HG03159 (cell line): Measurements from ENCODE around the gene MARK2.
"Not testable (repeated sequence)": the region's sequence is repeated elsewhere in the genome, so short reads cannot be mapped to it uniquely, and the experiment has no call there.

Experiments
- ATAC-seq: cut with Tn5 transposase; IDR thresholded peaks from one replicate; pipeline ENCODE4 v1.9.1; 2021; ENCODE audit warnings: mild to moderate bottlenecking, moderate library complexity; ENCODE audit not compliant: unreplicated experiment

Gene MARK2

DNA sequence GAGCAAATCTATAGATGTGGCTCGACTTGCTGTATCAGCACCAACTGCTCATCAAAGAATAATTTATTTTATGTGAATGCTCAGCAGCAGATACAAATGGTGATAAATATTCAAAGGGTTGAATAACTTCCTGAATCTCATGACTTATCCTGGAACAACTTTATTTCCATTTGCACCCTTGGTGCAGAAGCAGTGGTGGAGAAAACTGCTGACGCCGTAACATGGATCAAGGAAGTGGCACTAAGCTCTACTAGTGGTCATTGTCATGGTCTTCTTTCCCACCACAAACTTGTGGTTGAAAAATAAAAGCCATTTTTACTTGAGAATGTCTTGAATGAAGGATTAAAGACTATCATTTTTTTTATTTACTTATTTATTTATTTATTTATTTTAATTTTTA lies 14.6 kb downstream of the MARK2 start:
- no peak for ATAC-seq

DNA sequence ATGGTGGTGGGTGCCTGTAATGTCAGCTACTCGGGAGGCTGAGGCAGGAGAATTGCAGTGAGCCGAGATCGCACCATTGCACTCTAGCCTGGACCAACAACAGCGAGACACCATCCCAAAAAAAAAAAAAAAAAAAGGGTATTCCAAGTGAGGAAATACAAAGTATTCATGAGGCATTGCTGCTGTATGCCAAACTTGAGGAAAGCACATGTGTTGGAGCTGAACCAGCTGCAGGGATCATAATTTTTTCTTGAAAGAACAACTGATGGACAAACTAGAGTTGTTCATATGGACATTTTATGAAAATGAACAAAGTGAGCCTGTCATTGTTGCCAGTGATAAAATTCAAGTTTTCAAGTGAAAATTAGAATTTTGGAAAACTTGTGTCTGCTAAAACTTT lies 15.8 kb downstream of the MARK2 start:
- ATAC-seq = no peak

DNA sequence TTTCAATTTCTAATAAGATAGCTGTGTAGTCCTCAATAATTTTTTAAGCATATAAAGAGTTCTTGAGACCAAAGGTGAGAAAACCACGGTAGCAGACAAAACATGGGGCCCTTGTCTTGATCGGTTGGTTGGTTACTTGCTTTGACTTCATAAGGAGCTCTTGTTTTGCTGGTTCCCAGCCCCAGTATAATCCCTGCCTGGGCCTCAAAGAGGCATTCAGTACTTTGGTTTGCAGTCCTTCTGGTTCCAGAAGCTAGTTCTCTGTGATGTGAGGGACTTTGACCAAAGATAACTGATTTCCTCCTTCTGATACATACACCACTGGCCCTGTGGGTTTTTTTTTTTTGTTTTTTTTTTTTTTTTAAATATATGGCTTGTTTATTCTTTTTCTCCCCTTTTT lies 17.1 kb downstream of the MARK2 start:
- ATAC-seq = no peak

- no peak for ATAC-seq
Measured at GRCh38 chr11:63858628-63859550, 20.0 kb downstream of the MARK2 start.

- no peak for ATAC-seq
Measured at GRCh38 chr11:63862923-63863322, 24.0 kb downstream of the MARK2 start.

DNA sequence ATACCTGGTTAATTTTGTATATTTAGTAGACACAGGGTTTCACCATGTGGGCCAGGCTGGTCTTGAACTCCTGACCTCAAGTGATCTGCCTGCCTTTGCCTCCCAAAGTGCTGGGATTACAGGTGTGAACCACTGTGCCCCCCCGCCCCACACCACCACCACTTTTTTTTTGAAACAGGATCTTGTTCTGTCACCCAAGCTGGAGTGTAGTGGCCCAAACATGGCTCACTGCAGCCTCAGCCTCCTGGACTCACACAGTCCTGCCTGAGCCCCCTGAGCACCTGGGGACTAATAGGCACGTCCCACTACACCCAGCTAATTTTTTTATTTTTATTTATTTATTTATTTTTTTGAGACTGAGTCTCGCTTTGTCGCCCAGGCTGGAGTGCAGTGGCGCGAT lies 24.7 kb downstream of the MARK2 start:
- ATAC-seq = not testable (repeated sequence)

DNA sequence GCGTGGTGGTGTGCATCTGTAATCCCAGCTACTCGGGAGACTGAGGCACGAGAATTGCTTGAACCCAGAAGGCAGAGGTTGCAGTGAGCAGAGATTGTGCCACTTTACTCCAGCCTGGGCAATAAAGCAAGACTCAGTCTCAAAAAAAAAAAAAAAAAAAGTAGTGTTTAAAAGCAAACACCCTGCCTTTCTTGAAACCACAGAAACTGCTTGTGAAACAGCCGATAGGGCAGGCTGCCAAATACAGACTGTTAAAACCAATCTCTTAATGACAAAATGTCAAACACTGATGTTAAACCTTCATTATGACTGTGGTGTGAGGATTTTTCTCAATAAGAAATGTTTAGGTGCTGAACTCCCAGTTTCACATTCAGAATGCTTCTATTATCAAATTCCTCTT lies 27.3 kb downstream of the MARK2 start:
- ATAC-seq = no peak

DNA sequence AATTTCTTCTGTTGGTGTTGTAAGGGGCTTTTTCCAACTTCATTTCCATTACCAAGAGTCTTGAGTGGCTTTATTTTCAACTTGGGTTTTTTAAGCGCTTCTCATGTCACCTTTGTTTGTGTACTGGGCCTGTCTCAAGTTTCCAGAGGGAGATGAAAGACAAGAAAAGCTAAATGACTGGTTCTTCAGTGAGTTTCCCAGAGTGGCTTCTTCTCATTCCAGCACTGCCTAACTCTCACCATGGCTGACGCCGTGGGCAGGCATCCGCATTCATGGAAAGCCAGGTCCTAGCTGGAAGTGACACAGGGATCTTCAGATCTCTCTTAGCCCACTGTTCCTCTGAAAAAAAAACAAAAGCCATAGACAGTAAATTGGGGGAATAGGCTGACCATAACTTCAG lies 28.6 kb downstream of the MARK2 start:
- no peak for ATAC-seq

DNA sequence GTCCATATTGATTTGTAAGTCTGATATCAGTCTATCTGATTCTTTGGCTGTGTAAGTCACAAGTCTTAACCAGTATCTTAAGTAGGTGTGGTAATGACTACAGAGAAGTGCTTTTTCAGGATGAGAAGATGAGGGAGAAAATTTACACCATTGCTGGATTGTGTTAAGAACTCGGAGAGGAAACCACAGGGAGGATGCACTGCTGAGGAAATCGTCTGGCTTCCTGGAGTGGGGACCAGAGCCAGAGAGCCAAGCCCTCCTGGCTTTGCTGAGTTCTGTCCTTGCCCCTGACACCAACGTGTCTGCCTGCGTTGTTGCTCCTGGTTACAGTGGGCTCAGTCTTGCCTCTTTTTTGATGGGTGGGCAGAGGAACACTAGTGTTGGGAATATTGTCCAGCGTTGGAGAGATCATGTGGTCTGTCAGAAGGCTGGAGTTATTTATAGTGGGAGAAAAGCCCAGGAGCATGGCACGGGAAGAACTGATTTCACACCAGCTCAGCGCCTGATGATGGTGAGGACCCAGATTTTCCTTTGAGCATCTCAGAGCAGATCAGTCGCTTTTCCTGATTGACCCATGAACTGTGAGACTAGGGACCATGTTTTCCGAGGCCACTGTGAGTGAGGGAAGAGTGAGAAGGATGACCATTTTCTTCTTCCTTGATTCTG lies 29.6 kb downstream of the MARK2 start:
- no peak for ATAC-seq

- no peak for ATAC-seq
Measured at GRCh38 chr11:63869171-63869591, 30.3 kb downstream of the MARK2 start.

DNA sequence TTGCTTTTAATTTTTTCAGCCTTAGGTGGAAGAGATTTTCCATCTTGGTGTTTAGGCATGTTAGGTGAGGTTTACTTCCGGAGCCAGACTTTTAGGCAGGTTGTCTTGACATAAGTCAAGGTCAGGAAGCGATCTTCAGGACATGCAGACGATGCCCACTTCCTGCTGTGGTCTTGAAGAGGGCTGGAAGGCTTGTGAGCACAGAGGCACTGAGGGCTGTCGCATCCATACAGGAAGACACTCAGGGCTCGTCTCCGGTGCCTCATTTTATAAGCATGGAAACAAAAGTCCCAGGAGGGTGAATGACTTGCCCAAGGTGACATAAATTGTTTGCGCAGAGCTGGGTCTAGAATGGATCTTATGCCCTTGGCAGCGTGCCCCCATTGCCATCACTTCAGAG lies 30.8 kb downstream of the MARK2 start:
- ATAC-seq = no peak

GRCh38 chr11:63870351-63871140 lies 31.6 kb downstream of the MARK2 start:
- ATAC-seq = no peak

GRCh38 chr11:63871962-63872799 lies 33.3 kb downstream of the MARK2 start:
- ATAC-seq = peak; percentile 88

GRCh38 chr11:63872800-63873197 lies 33.9 kb downstream of the MARK2 start:
- ATAC-seq = no peak

DNA sequence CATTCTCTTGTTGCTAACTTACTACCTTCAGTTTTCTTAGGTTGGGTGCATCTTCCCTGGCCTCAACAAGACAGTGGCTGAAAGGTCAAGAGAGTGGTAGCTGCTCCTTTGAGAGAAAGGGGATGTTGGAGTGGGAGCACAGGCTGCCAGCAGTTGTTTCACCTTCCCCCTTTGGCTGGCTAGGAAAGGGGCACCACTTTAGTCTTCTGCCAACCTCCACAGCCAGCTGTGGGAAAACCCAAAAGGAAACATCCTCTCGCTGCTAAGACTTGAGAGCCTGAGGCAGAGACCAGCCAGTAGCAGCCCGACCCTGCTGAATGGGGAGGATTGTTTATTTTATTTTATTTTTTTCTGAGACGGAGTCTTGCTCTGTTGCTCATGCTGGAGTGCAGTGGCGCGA lies 34.4 kb downstream of the MARK2 start:
- ATAC-seq = no peak

DNA sequence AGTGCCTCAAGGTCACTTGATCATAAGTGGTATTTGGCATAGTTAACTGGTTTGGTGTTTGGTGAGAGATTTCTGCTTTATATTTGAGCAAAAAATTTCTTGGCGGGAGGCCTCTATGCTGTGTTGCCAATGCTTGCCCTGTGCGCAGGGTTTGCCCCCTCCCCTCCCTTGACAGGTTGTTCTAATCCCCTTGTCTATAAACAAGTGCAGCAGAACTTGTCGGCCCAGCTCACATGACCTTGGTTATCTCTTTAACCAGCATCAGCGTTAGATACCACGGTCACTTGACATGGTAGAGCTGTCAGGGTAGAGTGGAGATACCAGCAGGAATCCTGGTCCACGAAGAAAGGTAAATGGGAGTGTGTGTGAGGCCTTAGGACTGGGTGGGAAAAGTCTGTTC lies 35.6 kb downstream of the MARK2 start:
- no peak for ATAC-seq

DNA sequence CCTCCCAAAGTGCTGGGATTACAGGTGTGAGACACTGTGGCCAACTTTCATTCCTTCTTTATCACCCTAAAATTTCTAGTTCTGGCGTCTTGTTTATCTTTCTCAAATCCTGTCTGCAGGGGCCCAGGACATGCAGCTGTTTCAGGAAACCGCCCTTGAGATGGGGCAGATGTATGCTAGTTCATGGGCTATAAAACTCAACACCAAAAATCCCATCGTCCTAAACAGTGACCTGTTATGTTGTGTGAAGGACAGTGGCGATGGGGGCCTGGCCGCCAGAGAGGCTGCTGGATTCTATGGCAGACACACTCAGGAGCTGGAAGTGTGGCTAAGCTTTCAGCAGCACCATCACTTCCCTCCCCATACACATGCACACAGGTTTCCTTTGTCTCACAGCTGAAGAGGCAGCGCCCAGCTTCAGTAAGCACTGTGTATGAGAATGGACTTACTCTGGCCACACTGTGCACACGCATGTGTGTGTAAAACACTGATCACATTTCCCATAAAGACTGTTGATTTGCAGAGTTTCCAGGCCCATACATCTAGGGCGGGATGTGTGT lies 36.7 kb downstream of the MARK2 start:
- no peak for ATAC-seq

DNA sequence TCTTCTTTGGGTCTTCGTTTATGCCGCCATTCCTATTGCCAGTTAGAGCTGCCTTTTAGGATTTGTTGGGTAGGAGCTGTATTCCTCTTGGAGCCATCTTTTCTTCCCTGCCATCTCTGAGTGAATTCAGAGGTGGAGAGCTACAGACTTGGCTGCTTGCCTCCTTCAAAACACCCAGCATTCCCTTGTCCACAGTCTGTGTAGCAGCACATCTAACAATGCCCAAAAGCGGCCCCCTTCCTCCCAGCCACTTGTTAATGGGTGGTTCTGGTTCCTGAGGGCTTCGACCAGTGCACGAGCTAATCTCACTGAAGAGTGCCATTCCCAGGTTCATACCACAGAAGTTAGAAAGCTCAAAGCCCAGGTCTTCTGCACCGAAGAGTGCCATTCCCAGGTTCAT lies 37.7 kb downstream of the MARK2 start:
- ATAC-seq = no peak

DNA sequence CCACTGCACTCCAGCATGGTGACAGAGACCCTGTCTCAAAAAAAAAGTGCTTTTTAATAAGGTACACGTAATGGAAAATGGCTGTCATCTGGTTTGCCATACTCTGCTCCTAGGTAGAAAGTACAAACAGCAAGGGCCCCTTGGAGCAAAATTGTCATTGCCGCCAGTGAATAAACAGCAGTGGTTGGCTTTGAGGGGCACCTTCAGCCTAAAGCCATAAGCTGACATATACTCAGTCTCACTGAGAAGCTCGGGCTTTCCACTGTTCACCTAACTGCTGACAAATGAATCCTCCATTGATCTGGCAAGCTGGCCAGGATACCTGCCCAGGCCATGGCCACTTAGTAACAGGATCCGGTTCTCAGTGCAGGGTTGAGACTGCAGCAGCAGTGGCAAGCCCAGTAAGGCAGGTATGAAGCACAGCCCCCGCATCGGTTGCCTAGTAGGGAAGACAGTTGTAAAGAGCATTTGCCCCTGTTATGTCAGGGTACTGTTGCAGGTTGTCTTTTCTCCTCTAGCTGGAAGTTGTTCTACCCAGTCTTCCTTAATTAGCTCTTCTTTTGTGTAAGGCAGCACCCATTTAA lies 38.8 kb downstream of the MARK2 start:
- no peak for ATAC-seq
